ENCODE data around the gene NTSR1. TPM values are rescaled to one million over a fixed set of nuclear protein-coding genes. Genes with fewer than 3 reads are reported as not detected.
"Not testable (repeated sequence)": the region's sequence is repeated elsewhere in the genome, so short reads cannot be mapped to it uniquely, and the experiment has no call there.

NTSR1 gene
- total RNA-seq, 1 experiment from 2014 or later = 0.02 TPM

DNA sequence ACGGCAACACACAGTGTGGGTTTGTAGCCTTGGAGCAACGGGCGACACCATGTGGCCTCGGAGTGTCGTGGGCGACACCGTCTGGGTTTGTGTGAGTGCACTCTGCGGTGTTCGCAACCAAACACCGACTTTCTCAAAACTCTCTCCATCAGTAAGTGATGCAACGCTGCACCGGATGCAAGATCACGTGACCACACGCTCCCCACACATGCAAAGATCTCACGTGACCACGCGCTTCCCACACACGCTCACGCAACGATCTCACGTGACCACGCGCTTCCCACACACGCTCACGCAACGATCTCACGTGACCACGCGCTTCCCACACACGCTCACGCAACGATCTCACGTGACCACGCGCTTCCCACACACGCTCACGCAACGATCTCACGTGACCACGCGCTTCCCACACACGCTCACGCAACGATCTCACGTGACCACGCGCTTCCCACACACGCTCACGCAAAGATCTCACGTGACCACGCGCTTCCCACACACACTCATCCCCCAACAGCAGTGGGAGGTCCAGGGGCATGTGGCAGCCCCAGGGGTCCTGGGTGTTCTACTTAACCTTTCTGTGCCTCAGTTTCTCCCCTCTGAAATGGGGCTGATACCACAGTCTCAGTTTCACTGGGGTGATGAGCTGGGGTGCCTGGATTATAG is 24.8 kb upstream of the NTSR1 start:
- H3K36me3 ChIP-seq; H3K4me3 ChIP-seq; H3K27ac ChIP-seq; H3K4me1 ChIP-seq; H3K9me3 ChIP-seq (replicated peaks); DNase-seq: not testable (repeated sequence)
- peaks cover 11% of the 10 kb centered on the region for H3K27me3 ChIP-seq

DNA sequence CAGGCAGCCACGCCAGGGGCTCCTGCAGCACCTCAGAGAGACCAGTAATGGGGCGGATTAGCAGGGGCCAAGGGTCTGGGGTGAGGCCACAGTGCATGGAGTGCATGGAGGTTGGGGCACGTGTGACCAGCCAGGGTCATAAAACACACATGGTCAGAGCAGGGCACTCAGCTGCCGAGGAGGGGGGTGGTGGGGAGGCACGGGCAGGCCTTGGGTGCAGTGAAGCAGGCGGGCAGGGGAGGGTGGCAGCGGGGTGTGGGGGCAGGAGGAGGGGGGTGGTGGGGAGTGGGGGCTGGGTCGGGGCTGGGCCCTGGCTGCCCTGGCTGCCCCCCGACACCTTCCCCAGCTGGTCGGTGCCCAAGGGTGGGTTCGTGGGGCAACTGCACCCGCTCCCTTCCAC is 23.7 kb upstream of the NTSR1 start:
- H3K4me3 ChIP-seq = no peak overlapping the region
- peaks cover 3% of the 10 kb centered on the region; the same call in 1 of the 2 replicates for H3K9me3 ChIP-seq (replicated peaks)
- H3K4me1 ChIP-seq = peaks cover 6% of the 10 kb centered on the region
- peaks cover 17% of the 10 kb centered on the region for H3K27me3 ChIP-seq
- no peak overlapping the region for H3K27ac ChIP-seq
- no peaks in the 10 kb centered on the region for H3K36me3 ChIP-seq
- DNase-seq = no peak

DNA sequence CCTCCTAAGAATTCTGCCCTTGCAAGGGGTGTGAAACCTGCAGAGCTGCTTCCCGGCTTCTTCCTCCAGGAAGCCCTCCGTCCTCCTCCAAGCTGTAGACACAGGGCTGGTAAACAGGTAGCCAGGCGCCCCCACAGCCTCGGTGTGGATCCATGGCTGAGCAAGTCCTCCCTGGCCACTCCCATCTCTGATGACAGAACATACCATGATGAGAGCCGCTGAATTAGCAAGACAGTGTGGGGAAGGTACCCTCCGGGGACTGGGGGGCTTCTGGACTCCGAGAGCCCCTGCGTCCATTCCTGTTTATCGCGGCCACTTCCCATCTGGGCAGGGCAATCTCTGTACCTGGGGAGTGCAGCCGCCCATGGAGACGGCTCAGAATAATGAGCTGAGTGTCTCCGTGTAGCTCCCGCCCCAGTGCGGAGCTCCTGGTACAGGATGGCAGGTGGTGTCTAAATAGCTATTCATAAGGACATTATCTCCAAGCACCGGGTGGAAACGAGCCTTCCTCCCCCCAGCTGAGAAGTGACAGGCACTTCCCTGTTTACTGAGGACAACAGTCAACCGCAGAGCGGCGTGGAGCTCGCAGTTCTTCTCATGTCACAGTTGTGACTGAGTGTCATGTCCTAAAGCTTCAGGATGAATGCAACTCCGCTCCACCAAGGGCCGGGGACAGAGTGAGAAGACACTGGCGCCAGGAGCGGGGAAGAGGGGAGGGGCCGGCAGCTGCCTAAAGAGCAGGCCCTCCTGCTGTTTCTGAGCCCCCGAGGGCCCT is 22.7 kb upstream of the NTSR1 start:
- peak; percentile 48 to 66 for DNase-seq
- Histone ChIP-seq H3K27ac (no peak overlapping the region), H3K4me3 (no peak overlapping the region), H3K27me3 (peaks cover 26% of the 10 kb centered on the region), H3K36me3 (no peaks in the 10 kb centered on the region), H3K9me3 (replicated peaks) (no peaks in the 10 kb centered on the region), H3K4me1 (peaks cover 6% of the 10 kb centered on the region)

DNA sequence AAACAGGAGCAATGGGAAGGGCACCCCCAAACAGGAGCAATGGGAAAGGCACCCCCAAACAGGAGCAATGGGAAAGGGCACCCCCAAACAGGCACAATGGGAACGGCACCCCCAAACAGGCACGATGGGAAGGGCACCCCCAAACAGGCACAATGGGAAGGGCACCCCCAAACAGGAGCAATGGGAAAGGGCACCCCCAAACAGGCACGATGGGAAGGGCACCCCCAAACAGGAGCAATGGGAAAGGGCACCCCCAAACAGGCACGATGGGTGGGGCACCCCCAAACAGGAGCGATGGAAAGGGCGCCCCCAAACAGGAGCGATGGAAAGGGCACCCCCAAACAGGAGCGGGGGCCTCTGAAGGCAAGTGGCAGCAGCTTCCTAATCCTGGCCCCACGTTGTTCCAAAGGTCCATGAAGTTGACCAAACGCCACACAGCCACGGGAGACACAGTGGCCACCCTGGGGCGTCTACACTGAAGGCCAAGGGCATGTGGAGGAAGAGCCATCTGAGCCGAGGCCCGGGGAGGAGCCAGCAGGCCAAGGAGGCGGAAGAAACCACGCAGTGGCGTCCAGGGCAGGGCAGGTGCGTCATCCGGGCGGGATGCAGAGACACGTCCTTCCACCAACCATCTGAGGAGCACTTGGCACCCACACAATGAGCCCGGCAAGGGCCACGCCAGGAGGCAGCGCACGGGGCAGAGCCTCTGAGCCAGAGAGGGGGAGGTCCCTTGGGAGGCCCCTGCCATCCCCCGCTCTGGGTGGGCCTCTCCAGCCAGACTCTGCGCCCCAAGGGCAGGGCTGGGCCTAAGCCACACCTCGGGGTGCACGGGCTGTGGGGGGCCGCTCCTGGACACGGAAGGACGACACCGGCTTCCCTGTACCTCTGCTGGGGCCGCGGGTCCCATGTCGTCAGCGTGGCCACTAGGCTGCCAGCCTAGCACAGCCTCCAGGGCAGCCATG is 21.5 kb upstream of the NTSR1 start:
- Histone ChIP-seq H3K4me3 (no peak overlapping the region), H3K36me3 (no peaks in the 10 kb centered on the region), H3K9me3 (replicated peaks) (no peaks in the 10 kb centered on the region), H3K27ac (no peak overlapping the region), H3K27me3 (peaks cover 36% of the 10 kb centered on the region), H3K4me1 (peaks cover 6% of the 10 kb centered on the region)
- no peak for DNase-seq

DNA sequence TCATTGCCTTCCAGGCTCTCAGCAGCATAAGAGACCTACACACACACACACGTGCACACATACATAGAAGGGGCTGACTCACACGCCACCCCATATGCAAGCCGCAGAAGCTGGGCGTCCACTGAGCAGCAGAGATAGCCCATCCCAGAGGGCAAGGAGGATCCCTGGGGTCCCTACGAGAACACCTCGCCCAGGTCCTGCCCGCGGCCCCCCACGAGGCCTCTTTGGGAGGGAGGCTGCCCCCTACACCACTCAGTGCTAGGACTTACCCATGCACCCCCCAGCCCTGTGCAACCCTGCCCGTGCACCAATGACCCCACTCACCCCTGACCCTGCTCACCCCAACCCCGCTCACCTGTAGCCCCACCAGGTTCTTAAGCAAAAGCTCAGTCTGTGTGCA is 20.6 kb upstream of the NTSR1 start:
- no peaks in the 10 kb centered on the region for H3K36me3 ChIP-seq
- H3K4me1 ChIP-seq = peaks cover 6% of the 10 kb centered on the region
- H3K9me3 ChIP-seq (replicated peaks) = no peaks in the 10 kb centered on the region
- no peak overlapping the region for H3K27ac ChIP-seq
- H3K27me3 ChIP-seq = peaks cover 45% of the 10 kb centered on the region
- no peak overlapping the region for H3K4me3 ChIP-seq
- no peak for DNase-seq

DNA sequence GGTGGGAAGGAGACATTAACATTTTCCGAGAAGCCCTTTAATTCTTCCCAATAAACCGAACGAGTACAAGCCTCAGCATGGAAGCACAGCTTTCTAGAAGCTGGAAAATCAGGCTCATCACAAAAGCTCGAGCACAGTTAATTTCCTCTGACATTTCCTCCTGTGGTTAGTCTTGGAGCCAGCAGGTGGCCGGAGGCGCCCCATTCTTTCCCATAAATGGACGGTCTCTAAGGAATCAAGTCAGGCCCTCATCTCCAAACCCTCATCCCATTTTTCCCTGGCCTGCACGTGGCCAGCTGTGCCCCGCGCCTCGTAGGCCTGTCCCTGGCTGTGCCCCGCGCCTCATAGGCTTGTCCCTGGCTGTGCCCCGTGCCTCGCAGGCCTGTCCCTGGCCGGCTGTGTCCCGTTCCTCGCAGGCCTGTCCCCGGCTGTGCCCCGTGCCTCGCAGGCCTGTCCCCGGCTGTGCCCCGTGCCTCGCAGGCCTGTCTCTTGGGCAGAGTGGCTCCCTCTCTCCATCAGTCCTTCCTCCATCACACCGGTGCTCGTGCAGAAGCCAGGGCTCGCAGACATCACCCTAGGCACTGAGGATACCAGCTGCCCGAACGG is 19.7 kb upstream of the NTSR1 start:
- peak; percentile 49 to 69 for DNase-seq
- no peaks in the 10 kb centered on the region for H3K36me3 ChIP-seq
- no peaks in the 10 kb centered on the region for H3K9me3 ChIP-seq (replicated peaks)
- peaks cover 6% of the 10 kb centered on the region for H3K4me1 ChIP-seq
- H3K4me3 ChIP-seq = no peak overlapping the region
- H3K27me3 ChIP-seq = peaks cover 50% of the 10 kb centered on the region
- no peak overlapping the region for H3K27ac ChIP-seq

DNA sequence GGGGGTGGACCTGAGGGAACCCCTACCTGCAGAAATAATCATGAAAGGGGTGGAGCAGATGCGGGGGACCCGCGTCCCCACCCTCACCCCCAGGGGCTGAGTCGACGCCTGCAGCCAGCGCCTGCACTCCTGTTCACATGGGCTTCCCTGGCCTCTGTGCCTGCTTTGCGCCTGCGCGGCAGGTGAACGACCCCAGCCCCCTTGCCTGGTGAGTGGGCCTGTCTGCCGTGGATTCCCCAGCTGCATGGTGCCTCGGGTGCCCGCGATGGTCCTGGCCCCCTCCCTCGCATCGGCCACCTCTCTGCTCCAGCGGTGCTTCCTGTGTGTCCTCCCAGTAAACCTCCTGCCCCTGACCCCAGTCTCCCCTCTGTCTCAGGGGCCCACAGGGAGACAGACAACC is 18.8 kb upstream of the NTSR1 start:
- H3K4me3 ChIP-seq = no peak overlapping the region
- H3K9me3 ChIP-seq (replicated peaks) = no peaks in the 10 kb centered on the region
- no peak for DNase-seq
- H3K36me3 ChIP-seq = no peaks in the 10 kb centered on the region
- peaks cover 54% of the 10 kb centered on the region for H3K27me3 ChIP-seq
- H3K27ac ChIP-seq = no peak overlapping the region
- H3K4me1 ChIP-seq = peaks cover 6% of the 10 kb centered on the region

DNA sequence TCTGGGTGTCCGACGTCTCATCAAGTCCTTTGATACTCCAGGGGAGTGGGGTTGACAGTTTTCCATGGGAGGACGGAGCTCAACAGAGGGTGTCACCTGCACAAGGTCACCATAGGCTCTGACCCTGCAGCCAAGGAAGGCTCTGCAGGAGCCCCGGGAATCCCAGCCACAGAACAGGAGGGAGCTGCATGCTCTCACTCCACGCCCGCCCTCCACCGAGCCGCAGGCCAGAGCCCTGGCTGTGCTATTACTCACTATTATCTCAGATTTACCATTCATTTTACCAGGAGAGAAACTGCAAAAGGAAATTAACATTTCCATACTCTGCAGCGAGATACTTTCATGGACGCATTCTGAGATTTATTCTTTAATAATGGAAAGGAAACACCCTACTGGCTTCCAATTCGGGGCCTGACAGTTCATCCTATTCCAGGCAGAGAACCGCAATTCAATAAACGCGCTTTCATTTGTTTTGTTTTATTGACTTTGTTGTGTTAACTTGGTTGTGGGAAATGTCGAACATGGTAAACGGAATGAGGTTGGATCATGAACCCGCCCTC is 18.3 kb upstream of the NTSR1 start:
- H3K27ac ChIP-seq = no peak overlapping the region
- DNase-seq = no peak
- no peak overlapping the region for H3K4me3 ChIP-seq
- H3K4me1 ChIP-seq = peaks cover 6% of the 10 kb centered on the region
- H3K9me3 ChIP-seq (replicated peaks) = no peaks in the 10 kb centered on the region
- no peaks in the 10 kb centered on the region for H3K36me3 ChIP-seq
- peaks cover 57% of the 10 kb centered on the region for H3K27me3 ChIP-seq

DNA sequence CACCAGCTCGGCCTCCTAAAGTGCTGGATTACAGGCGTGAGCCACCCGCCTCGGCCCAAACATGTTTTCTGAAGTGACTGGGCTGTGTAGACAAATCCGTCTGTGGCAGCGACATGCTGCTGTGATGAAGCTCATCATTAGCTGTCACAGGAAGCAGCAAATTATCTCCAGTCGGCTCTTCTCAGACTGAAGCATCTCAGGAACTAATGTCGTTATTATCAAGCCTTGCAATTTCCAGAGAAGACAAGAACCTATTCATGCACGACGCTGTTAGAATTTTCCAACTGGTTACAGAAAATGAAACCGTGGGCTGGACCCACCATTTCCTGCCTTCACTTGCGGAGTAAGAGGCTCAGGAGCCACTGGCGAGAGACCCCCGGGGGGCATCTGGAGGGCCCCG is 17.1 kb upstream of the NTSR1 start:
- Histone ChIP-seq H3K27ac (no peak overlapping the region), H3K27me3 (peaks cover 47% of the 10 kb centered on the region), H3K36me3 (no peaks in the 10 kb centered on the region), H3K4me1 (peaks cover 6% of the 10 kb centered on the region), H3K4me3 (no peak overlapping the region), H3K9me3 (replicated peaks) (no peaks in the 10 kb centered on the region)
- no peak for DNase-seq

DNA sequence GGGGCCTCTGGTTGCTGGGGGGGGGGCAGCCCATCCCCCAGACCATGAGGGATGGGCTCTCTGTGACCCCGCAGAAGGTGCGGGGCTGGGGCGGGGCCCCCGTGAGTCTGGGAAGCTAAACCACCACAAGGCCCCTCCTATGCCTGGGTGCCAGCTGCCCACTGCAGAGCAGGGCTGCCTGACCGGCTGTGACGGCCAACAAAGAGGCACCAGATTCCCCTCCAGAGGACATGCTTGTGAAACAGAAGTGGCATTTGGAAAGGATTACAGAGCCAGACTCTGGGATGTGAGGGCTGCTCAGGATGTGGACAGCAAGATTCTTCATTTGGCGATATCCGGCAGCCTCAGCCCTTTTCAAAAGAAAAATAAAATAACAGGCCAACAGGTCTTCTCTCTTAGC is 16.5 kb upstream of the NTSR1 start:
- Histone ChIP-seq H3K4me3 (no peak overlapping the region), H3K4me1 (peaks cover 6% of the 10 kb centered on the region), H3K36me3 (no peaks in the 10 kb centered on the region), H3K27ac (no peak overlapping the region), H3K9me3 (replicated peaks) (no peaks in the 10 kb centered on the region), H3K27me3 (peaks cover 50% of the 10 kb centered on the region)
- DNase-seq = no peak

DNA sequence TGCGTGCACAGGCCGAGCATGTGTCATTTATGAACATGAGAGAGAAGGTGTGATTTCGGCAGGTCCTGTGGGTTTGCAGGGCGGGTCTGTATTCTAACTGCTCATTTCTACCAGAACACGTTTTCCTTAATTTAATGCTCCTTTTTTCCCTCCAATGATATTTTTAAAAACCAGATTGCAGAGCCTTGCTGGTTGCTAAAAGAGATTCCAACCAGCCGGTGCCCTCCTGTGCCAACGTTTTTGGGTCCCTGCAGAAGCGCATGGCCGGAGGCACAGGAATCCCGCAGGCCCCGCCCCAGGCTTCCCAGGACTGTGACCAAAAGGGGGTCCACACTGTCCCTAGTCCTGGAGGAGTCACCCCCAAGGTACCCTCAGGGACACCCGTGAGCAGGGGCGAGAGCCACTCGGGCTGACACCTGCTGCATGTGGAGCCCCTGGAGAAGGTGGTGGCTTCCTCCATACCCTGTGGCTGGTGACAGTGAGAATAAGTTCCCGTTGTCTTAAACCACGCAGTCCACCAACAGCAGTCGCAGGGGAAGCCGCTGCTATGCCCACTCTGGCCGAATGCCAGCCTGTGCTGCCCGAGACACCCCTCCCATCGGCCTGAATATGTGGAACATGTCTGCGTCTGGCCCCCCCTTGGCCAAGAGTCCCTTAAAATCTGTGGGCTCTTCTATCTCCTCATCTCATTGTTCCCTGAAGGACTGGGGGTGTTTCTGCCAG is 15.7 kb upstream of the NTSR1 start:
- Histone ChIP-seq H3K4me3 (no peak overlapping the region), H3K4me1 (peaks cover 6% of the 10 kb centered on the region), H3K36me3 (no peaks in the 10 kb centered on the region), H3K27me3 (peaks cover 58% of the 10 kb centered on the region), H3K27ac (no peak overlapping the region), H3K9me3 (replicated peaks) (no peaks in the 10 kb centered on the region)
- DNase-seq = no peak

DNA sequence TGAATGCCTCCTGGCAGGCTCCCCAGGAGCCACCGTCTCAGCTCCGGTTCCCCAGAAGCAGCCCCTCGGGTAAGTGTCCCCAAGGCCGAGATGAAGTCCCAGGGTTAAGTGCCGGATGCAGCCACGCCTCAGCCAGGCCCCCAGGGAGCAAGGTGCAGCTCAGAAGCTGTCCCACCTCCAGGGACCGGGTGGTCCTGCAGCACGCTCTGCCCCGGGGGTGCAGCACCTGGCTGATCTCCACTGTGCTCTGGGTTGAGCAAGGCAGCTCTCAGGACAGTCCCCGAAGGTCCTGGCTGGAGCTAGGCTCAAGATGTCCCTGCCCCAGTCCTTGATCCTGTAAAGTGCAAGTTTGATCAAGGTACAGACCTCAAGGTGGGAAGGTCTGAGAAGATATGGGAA is 15.1 kb upstream of the NTSR1 start:
- H3K36me3 ChIP-seq = no peaks in the 10 kb centered on the region
- peaks cover 5% of the 10 kb centered on the region for H3K4me1 ChIP-seq
- no peak overlapping the region for H3K4me3 ChIP-seq
- DNase-seq = no peak
- peaks cover 64% of the 10 kb centered on the region for H3K27me3 ChIP-seq
- no peaks in the 10 kb centered on the region for H3K9me3 ChIP-seq (replicated peaks)
- H3K27ac ChIP-seq = no peak overlapping the region

DNA sequence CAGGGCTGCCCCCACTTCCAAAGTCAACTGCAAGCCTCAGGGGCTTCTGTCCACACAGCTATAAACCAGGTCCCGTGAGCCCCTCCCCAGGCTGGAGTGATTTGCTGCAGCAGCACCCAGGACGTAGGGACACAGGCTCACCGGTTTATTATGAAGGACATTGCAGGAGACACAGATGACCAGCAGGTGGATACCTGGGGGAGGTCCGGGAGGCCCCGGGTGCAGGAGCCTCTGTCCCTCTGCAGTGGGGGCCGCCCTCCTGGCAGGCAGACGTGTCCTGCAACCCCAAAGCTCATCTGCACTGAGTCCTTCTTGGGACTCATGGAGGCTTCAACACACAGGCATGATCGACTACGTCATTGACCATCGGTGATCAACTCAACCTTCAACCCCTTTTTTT is 14.5 kb upstream of the NTSR1 start:
- Histone ChIP-seq H3K9me3 (replicated peaks) (no peaks in the 10 kb centered on the region), H3K36me3 (no peaks in the 10 kb centered on the region), H3K4me3 (no peak overlapping the region), H3K27ac (no peak overlapping the region), H3K4me1 (no peaks in the 10 kb centered on the region; the same call in 1 of the 2 replicates), H3K27me3 (peaks cover 65% of the 10 kb centered on the region)
- no peak for DNase-seq

DNA sequence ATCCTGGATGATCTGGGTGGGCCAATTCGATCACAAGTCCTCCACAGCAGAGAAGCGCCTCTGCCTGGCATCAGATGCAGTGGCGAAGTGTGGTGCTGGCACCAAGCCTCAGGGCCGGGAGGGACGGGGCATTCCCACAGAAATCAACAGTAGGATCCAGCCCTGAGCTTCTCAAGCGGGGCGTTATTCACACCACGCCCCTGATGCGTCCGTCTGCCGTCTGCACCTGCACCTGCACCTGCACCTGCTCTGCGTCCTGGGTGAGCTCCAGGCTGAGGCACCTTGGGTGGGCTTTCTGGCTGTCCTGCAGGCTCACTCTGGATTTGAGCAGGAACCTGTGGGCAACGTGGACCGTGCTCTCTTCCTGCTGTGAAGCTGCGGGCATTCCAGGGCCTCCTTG is 13.8 kb upstream of the NTSR1 start:
- H3K27me3 ChIP-seq = peaks cover 68% of the 10 kb centered on the region

More for the DNA sequence above, 13.8 kb upstream of the NTSR1 start:
- Histone ChIP-seq H3K4me3 (no peak overlapping the region), H3K36me3 (no peaks in the 10 kb centered on the region), H3K27ac (no peak overlapping the region), H3K4me1 (no peaks in the 10 kb centered on the region), H3K9me3 (replicated peaks) (no peaks in the 10 kb centered on the region)
- DNase-seq = no peak

All from SJCRH30 (cell line).